Measurements from ENCODE around the gene NET1.

GRCh38 chr10:5434017-5434753, 21.8 kb downstream of the NET1 start:
- no peak for TF ChIP-seq YY1 (IDR thresholded peaks at IDR 0.05; ENCODE audit: insufficient read depth, insufficient read length)
- no peak for TF ChIP-seq ZNF274 (IDR thresholded peaks at IDR 0.05; ENCODE audit: low read depth, low read length)
- no peak for TF ChIP-seq SUZ12 (IDR thresholded peaks at IDR 0.05; ENCODE audit: extremely low read depth, insufficient read depth, insufficient read length)

Measured in NT2/D1 (cell line).